Mesenchymal stem cell (in vitro differentiated cells and primary cell): Measurements from ENCODE around the gene TMEM147.

Experiments used
- DNase-seq: peaks from one replicate; pipeline ENCODE4 v3.0.0-alpha.2; 2013
- H2AFZ ChIP-seq: one replicate; pipeline ENCODE4 v1.6.1; 2013; ENCODE audit warnings: low read depth, mild to moderate bottlenecking, control low read depth, inconsistent platforms, low read length, moderate library complexity
- H2AK5ac ChIP-seq: 2 replicates; pipeline ENCODE4 v1.6.1; 2013; ENCODE audit warnings: low read length, moderate library complexity, mild to moderate bottlenecking, inconsistent platforms; ENCODE audit not compliant: severe bottlenecking
- H2BK120ac ChIP-seq: one replicate; pipeline ENCODE4 v1.6.1; 2013; ENCODE audit warnings: low read depth, mild to moderate bottlenecking, inconsistent platforms, low read length, moderate library complexity
- H2BK12ac ChIP-seq, 2 experiments: one replicate each; pipeline ENCODE4 v1.6.1; 2013; ENCODE audit warnings: inconsistent platforms in 2 of 2, low read length in 2 of 2, mild to moderate bottlenecking in 2 of 2, moderate library complexity in 2 of 2, control low read depth in 1 of 2
- H2BK15ac ChIP-seq: one replicate; pipeline ENCODE4 v1.6.1; 2013; ENCODE audit warnings: mild to moderate bottlenecking, low read depth, inconsistent platforms; ENCODE audit not compliant: poor library complexity, severe bottlenecking
- H2BK5ac ChIP-seq: 2 replicates; pipeline ENCODE4 v1.6.1; 2013; ENCODE audit warnings: low read depth, mild to moderate bottlenecking, low read length, control low read depth, inconsistent platforms; ENCODE audit not compliant: poor library complexity, severe bottlenecking
- H3K14ac ChIP-seq, 2 experiments: one replicate each; pipeline ENCODE4 v1.6.1; 2013; ENCODE audit warnings: inconsistent platforms in 2 of 2, low read length in 2 of 2, control low read depth in 1 of 2, mild to moderate bottlenecking in 1 of 2, moderate library complexity in 1 of 2
- H3K18ac ChIP-seq, 2 experiments: one replicate each; pipeline ENCODE4 v1.6.1; 2013; ENCODE audit warnings: inconsistent platforms in 2 of 2, low read length in 2 of 2, control low read depth in 1 of 2, low read depth in 1 of 2, mild to moderate bottlenecking in 1 of 2
- H3K23ac ChIP-seq, 2 experiments: one replicate each; pipeline ENCODE4 v1.6.1; 2013; ENCODE audit warnings: inconsistent platforms in 2 of 2, low read length in 2 of 2, mild to moderate bottlenecking in 2 of 2, moderate library complexity in 2 of 2, control low read depth in 1 of 2
- H3K27ac ChIP-seq: 2 replicates; pipeline ENCODE4 v1.5.1; 2013; ENCODE audit warnings: mild to moderate bottlenecking, moderate library complexity, low read length, control low read depth, inconsistent platforms; ENCODE audit not compliant: poor library complexity, severe bottlenecking
- H3K27me3 ChIP-seq, 2 experiments: 2 replicates each; pipeline versions ENCODE4 v1.6.1 to v1.7.0; 2013; ENCODE audit warnings: low read length in 2 of 2, mild to moderate bottlenecking in 2 of 2, moderate library complexity in 2 of 2, control low read depth in 1 of 2, inconsistent platforms in 1 of 2; ENCODE audit not compliant: control insufficient read depth in 1 of 2, insufficient read depth in 1 of 2
- H3K36me3 ChIP-seq, 2 experiments: 2 replicates each; pipeline versions ENCODE4 v1.6.1 to v1.7.0; 2013; ENCODE audit warnings: low read length in 2 of 2, control low read depth in 1 of 2, inconsistent platforms in 1 of 2, low read depth in 1 of 2, mild to moderate bottlenecking in 1 of 2; ENCODE audit not compliant: insufficient read depth in 2 of 2, control insufficient read depth in 1 of 2
- H3K4ac ChIP-seq, 2 experiments: one replicate each; pipeline ENCODE4 v1.6.1; 2013; ENCODE audit warnings: inconsistent platforms in 2 of 2, low read length in 2 of 2, mild to moderate bottlenecking in 2 of 2, moderate library complexity in 2 of 2, control low read depth in 1 of 2, low read depth in 1 of 2
- H3K4me1 ChIP-seq: 2 replicates; pipeline ENCODE4 v1.6.1; 2013; ENCODE audit warnings: low read depth, low read length, control low read depth; ENCODE audit not compliant: control insufficient read depth, insufficient read depth
- H3K4me2 ChIP-seq: 2 replicates; pipeline ENCODE4 v1.6.1; 2013; ENCODE audit warnings: low read length, mild to moderate bottlenecking, inconsistent platforms; ENCODE audit not compliant: poor library complexity, severe bottlenecking
- H3K4me3 ChIP-seq, 2 experiments: 2 replicates each; pipeline versions ENCODE4 v1.5.1 to v1.7.0; 2013; ENCODE audit warnings: low read length in 2 of 2, mild to moderate bottlenecking in 2 of 2, control low read depth in 1 of 2, low read depth in 1 of 2; ENCODE audit not compliant: insufficient read depth in 1 of 2
- H3K79me1 ChIP-seq: replicated peaks from 2 replicates; pipeline ENCODE4 v1.6.1; 2013; ENCODE audit warnings: mild to moderate bottlenecking, control low read depth, low read length, inconsistent platforms; ENCODE audit not compliant: poor library complexity, severe bottlenecking
- H3K9ac ChIP-seq: 2 replicates; pipeline ENCODE4 v1.7.0; 2013; ENCODE audit warnings: mild to moderate bottlenecking, low read length, moderate library complexity
- H3K9me3 ChIP-seq: 2 replicates; pipeline ENCODE4 v1.7.0; 2013; ENCODE audit warnings: mild to moderate bottlenecking, low read length; ENCODE audit not compliant: control insufficient read depth
- H4K8ac ChIP-seq: one replicate; pipeline ENCODE4 v1.6.1; 2013; ENCODE audit warnings: inconsistent platforms, mild to moderate bottlenecking, low read length, moderate library complexity
- H4K91ac ChIP-seq: one replicate; pipeline ENCODE4 v1.6.1; 2013; ENCODE audit warnings: mild to moderate bottlenecking, low read length, inconsistent platforms
- WGBS: methylation state at CpG from one replicate; pipeline ENCODE4 v1.1.7; 2013; ENCODE audit warnings: mixed read lengths; 5-methylcytosine and 5-hydroxymethylcytosine counted together

TMEM147 gene

GRCh38 chr19:35544110-35544802, 1.2 kb upstream of the TMEM147 start:
- Histone ChIP-seq H2BK12ac (no peak overlapping the region), H2BK5ac (no peak overlapping the region), H4K8ac (peak overlapping the region; percentile 32), H2BK120ac (no peak overlapping the region), H3K36me3 (peaks cover 40 to 41% of the 10 kb centered on the region in 2 experiments), H3K4me2 (peak overlapping the region; percentile 89), H3K14ac (no peak overlapping the region), H3K4ac (no peak overlapping the region), H3K23ac (no peak overlapping the region), H3K9me3 (no peaks in the 10 kb centered on the region), H2AK5ac (no peak overlapping the region), H3K27me3 (no peaks in the 10 kb centered on the region), H4K91ac (no peak overlapping the region), H3K18ac (no peak overlapping the region), H2BK15ac (no peak overlapping the region), H2AFZ (no peak overlapping the region), H3K27ac (no peak overlapping the region), H3K79me1 (peaks cover 45% of the 10 kb centered on the region), H3K4me1 (peaks cover 14% of the 10 kb centered on the region), H3K9ac (peak overlapping the region; percentile 94), H3K4me3 (peak overlapping the region in 1 of 2 experiments; percentile 96)
- no peak for DNase-seq
- 67% methylated on average over 3 of the region's 3 CpGs for WGBS

DNA sequence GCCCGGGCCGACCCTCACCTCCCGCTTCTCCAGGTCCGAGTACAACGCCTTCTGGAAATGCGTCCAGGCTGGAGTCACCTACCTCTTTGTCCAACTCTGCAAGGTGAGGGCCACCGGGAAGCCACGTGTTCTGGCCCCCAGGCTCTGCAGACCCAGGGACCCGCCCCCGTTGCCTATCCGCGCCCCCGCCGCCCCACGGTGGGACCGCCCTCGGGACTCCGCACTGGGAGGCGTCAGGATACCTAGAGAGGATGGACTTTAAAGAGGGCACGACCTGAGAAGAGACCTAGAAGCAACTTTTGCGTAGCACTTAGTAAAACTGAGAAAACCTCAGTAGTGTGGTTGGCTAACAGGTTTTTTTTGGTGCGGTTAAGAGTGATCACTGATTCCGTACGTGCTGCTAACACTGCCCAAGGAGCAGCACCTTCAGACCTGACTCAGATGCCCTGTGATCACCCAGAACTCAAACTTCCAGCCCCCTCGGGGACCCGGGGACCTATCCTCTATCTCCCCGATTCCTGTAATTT, 492 bp downstream of the TMEM147 start:
- Histone ChIP-seq H4K91ac (peak overlapping the region; percentile 39), H2AK5ac (no peak overlapping the region), H3K4me2 (peak overlapping the region; percentile 72), H3K4me3 (peak overlapping the region; percentile 86 to 96), H3K4ac (peak overlapping the region in 1 of 2 experiments; percentile 42), H2BK5ac (no peak overlapping the region), H3K4me1 (peaks cover 14% of the 10 kb centered on the region), H3K79me1 (peaks cover 48% of the 10 kb centered on the region), H2AFZ (peak overlapping the region; percentile 88), H2BK12ac (no peak overlapping the region), H4K8ac (peak overlapping the region; percentile 81), H3K9me3 (no peaks in the 10 kb centered on the region), H3K27me3 (no peaks in the 10 kb centered on the region), H2BK120ac (peak overlapping the region; percentile 57), H3K27ac (no peak overlapping the region), H3K14ac (peak overlapping the region in 1 of 2 experiments; percentile 94), H3K9ac (peak overlapping the region; percentile 94), H3K36me3 (peaks cover 35 to 46% of the 10 kb centered on the region in 2 experiments), H3K18ac (peak overlapping the region; percentile 84 to 97), H3K23ac (peak overlapping the region in 1 of 2 experiments; percentile 54), H2BK15ac (no peak overlapping the region)
- 9% methylated on average over 25 of the region's 27 CpGs for WGBS
- peak; percentile 41 for DNase-seq

- Histone ChIP-seq H3K23ac (no peak overlapping the region), H3K79me1 (peaks cover 48% of the 10 kb centered on the region), H3K14ac (no peak overlapping the region), H3K27me3 (no peaks in the 10 kb centered on the region), H2BK15ac (no peak overlapping the region), H3K4me2 (no peak overlapping the region), H3K18ac (no peak overlapping the region), H2BK5ac (no peak overlapping the region), H2BK120ac (no peak overlapping the region), H3K9ac (peak overlapping the region; percentile 94), H2BK12ac (no peak overlapping the region), H4K8ac (no peak overlapping the region), H3K4me3 (peak overlapping the region in 1 of 2 experiments; percentile 96), H2AFZ (no peak overlapping the region), H3K27ac (no peak overlapping the region), H3K36me3 (peaks cover 38 to 52% of the 10 kb centered on the region in 2 experiments), H2AK5ac (no peak overlapping the region), H3K9me3 (no peaks in the 10 kb centered on the region), H3K4ac (no peak overlapping the region), H3K4me1 (peaks cover 14% of the 10 kb centered on the region), H4K91ac (no peak overlapping the region)
- 97% methylated on average over 8 of the region's 8 CpGs for WGBS
- no peak for DNase-seq
Measured at GRCh38 chr19:35546532-35546931, 1.1 kb downstream of the TMEM147 start.

DNA sequence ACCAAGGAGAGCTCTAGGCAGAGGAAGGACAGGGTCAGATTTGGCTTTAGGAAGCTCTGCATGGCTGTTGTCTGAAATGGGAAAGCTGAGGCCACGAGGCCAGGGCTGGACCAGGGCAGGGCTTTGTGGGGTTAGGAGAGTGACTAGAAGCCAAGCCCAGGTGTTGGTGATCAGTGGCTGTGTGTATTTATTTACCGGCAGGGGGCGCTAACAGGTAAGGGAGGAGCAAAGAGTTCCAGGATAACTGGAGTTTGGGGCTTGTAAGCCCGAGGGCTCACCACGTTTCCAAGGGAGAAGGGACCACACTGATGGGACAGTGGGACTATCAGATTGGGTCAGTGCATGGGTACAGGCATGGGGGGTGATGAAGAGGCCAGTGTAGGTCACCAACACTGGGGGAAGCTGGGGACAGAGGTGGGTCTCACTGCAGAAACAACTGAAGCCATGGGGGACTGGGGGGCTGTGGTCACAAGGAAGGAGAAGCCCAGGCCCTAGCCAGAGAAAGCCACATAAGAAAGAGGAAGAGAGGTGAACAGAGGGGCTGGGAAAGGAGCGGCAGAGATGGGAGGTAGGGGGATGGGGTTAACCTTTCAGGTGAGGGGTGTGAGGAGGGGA, 3.9 kb downstream of the TMEM147 start:
- no peak overlapping the region for H2AK5ac ChIP-seq
- no peak overlapping the region for H2AFZ ChIP-seq
- WGBS = 21% methylated on average over 6 of the region's 6 CpGs
- H3K79me1 ChIP-seq = peaks cover 38% of the 10 kb centered on the region
- H3K14ac ChIP-seq = no peak overlapping the region
- no peak overlapping the region for H2BK120ac ChIP-seq
- no peak overlapping the region for H4K8ac ChIP-seq
- H3K18ac ChIP-seq = no peak overlapping the region
- peaks cover 12% of the 10 kb centered on the region for H3K4me1 ChIP-seq
- H3K9ac ChIP-seq = no peak overlapping the region
- no peak overlapping the region for H2BK12ac ChIP-seq
- H3K9me3 ChIP-seq = no peaks in the 10 kb centered on the region
- H3K27me3 ChIP-seq = peaks cover 0 to 15% of the 10 kb centered on the region in 2 experiments
- H3K4ac ChIP-seq = no peak overlapping the region
- no peak overlapping the region for H2BK15ac ChIP-seq
- H2BK5ac ChIP-seq = no peak overlapping the region
- no peak overlapping the region for H3K4me2 ChIP-seq
- H3K36me3 ChIP-seq = peaks cover 26 to 31% of the 10 kb centered on the region in 2 experiments
- no peak overlapping the region for H3K4me3 ChIP-seq
- peak; percentile 77 for DNase-seq
- no peak overlapping the region for H3K23ac ChIP-seq
- H4K91ac ChIP-seq = no peak overlapping the region
- no peak overlapping the region for H3K27ac ChIP-seq
